COR-L47 (cell line): ENCODE data around the gene FOXB2.
"Not testable (repeated sequence)": the region's sequence is repeated elsewhere in the genome, so short reads cannot be mapped to it uniquely, and the experiment has no call there.

Source experiments
- DNase-seq: peaks from one replicate; lab custom pipeline; 2025; lab: John Stamatoyannopoulos, UW

FOXB2 gene

GRCh38 chr9:77016526-77017504 lies 2.6 kb upstream of the FOXB2 start:
- no peak for DNase-seq

GRCh38 chr9:77017505-77017894 lies 2.0 kb upstream of the FOXB2 start:
- DNase-seq, result no peak

GRCh38 chr9:77018058-77018968 lies 1.1 kb upstream of the FOXB2 start:
- no peak for DNase-seq

- DNase-seq, result no peak
Measured at GRCh38 chr9:77018969-77019235, 553 bp upstream of the FOXB2 start.

- DNase-seq, result no peak
Measured at GRCh38 chr9:77019926-77020412, 514 bp downstream of the FOXB2 start.

GRCh38 chr9:77020413-77021290 lies 1.2 kb downstream of the FOXB2 start:
- no peak for DNase-seq

GRCh38 chr9:77021291-77021894 lies 1.9 kb downstream of the FOXB2 start:
- DNase-seq, result no peak

GRCh38 chr9:77021922-77022782 lies 2.7 kb downstream of the FOXB2 start:
- no peak for DNase-seq

- no peak for DNase-seq
Measured at GRCh38 chr9:77022783-77023440, 3.5 kb downstream of the FOXB2 start.

GRCh38 chr9:77023726-77024125 lies 4.3 kb downstream of the FOXB2 start:
- DNase-seq, result no peak

- peak; percentile 77 for DNase-seq
Measured at GRCh38 chr9:77024776-77025545, 5.5 kb downstream of the FOXB2 start.

GRCh38 chr9:77028478-77028877 lies 9.0 kb downstream of the FOXB2 start:
- no peak for DNase-seq

GRCh38 chr9:77030045-77030444 lies 10.6 kb downstream of the FOXB2 start:
- DNase-seq, result no peak

- peak; percentile 49 for DNase-seq
Measured at GRCh38 chr9:77038281-77039036, 19.0 kb downstream of the FOXB2 start.

- DNase-seq, result no peak
Measured at GRCh38 chr9:77040340-77040739, 20.9 kb downstream of the FOXB2 start.

GRCh38 chr9:77043743-77044142 lies 24.3 kb downstream of the FOXB2 start:
- DNase-seq, result not testable (repeated sequence)

GRCh38 chr9:77060681-77061080 lies 41.2 kb downstream of the FOXB2 start:
- DNase-seq, result not testable (repeated sequence)

GRCh38 chr9:77063645-77064285 lies 44.3 kb downstream of the FOXB2 start:
- no peak for DNase-seq
